Mesenchymal stem cell (in vitro differentiated cells and primary cell): ENCODE measurements around the gene SNPH.
A peak's percentile ranks its signal among the peaks of the same experiment; 100 is the strongest.

Source experiments
- DNase-seq: peaks from one replicate; pipeline ENCODE4 v3.0.0-alpha.2; 2013
- H2AFZ ChIP-seq: one replicate; pipeline ENCODE4 v1.6.1; 2013; ENCODE audit warnings: low read depth, mild to moderate bottlenecking, control low read depth, inconsistent platforms, low read length, moderate library complexity
- H2AK5ac ChIP-seq: 2 replicates; pipeline ENCODE4 v1.6.1; 2013; ENCODE audit warnings: low read length, moderate library complexity, mild to moderate bottlenecking, inconsistent platforms; ENCODE audit not compliant: severe bottlenecking
- H2BK120ac ChIP-seq: one replicate; pipeline ENCODE4 v1.6.1; 2013; ENCODE audit warnings: low read depth, mild to moderate bottlenecking, inconsistent platforms, low read length, moderate library complexity
- H2BK12ac ChIP-seq, 2 experiments: one replicate each; pipeline ENCODE4 v1.6.1; 2013; ENCODE audit warnings: inconsistent platforms in 2 of 2, low read length in 2 of 2, mild to moderate bottlenecking in 2 of 2, moderate library complexity in 2 of 2, control low read depth in 1 of 2
- H2BK15ac ChIP-seq: one replicate; pipeline ENCODE4 v1.6.1; 2013; ENCODE audit warnings: mild to moderate bottlenecking, low read depth, inconsistent platforms; ENCODE audit not compliant: poor library complexity, severe bottlenecking
- H2BK5ac ChIP-seq: 2 replicates; pipeline ENCODE4 v1.6.1; 2013; ENCODE audit warnings: low read depth, mild to moderate bottlenecking, low read length, control low read depth, inconsistent platforms; ENCODE audit not compliant: poor library complexity, severe bottlenecking
- H3K14ac ChIP-seq, 2 experiments: one replicate each; pipeline ENCODE4 v1.6.1; 2013; ENCODE audit warnings: inconsistent platforms in 2 of 2, low read length in 2 of 2, control low read depth in 1 of 2, mild to moderate bottlenecking in 1 of 2, moderate library complexity in 1 of 2
- H3K18ac ChIP-seq, 2 experiments: one replicate each; pipeline ENCODE4 v1.6.1; 2013; ENCODE audit warnings: inconsistent platforms in 2 of 2, low read length in 2 of 2, control low read depth in 1 of 2, low read depth in 1 of 2, mild to moderate bottlenecking in 1 of 2
- H3K23ac ChIP-seq, 2 experiments: one replicate each; pipeline ENCODE4 v1.6.1; 2013; ENCODE audit warnings: inconsistent platforms in 2 of 2, low read length in 2 of 2, mild to moderate bottlenecking in 2 of 2, moderate library complexity in 2 of 2, control low read depth in 1 of 2
- H3K27ac ChIP-seq: 2 replicates; pipeline ENCODE4 v1.5.1; 2013; ENCODE audit warnings: mild to moderate bottlenecking, moderate library complexity, low read length, control low read depth, inconsistent platforms; ENCODE audit not compliant: poor library complexity, severe bottlenecking
- H3K27me3 ChIP-seq, 2 experiments: 2 replicates each; pipeline versions ENCODE4 v1.6.1 to v1.7.0; 2013; ENCODE audit warnings: low read length in 2 of 2, mild to moderate bottlenecking in 2 of 2, moderate library complexity in 2 of 2, control low read depth in 1 of 2, inconsistent platforms in 1 of 2; ENCODE audit not compliant: control insufficient read depth in 1 of 2, insufficient read depth in 1 of 2
- H3K36me3 ChIP-seq, 2 experiments: 2 replicates each; pipeline versions ENCODE4 v1.6.1 to v1.7.0; 2013; ENCODE audit warnings: low read length in 2 of 2, control low read depth in 1 of 2, inconsistent platforms in 1 of 2, low read depth in 1 of 2, mild to moderate bottlenecking in 1 of 2; ENCODE audit not compliant: insufficient read depth in 2 of 2, control insufficient read depth in 1 of 2
- H3K4ac ChIP-seq, 2 experiments: one replicate each; pipeline ENCODE4 v1.6.1; 2013; ENCODE audit warnings: inconsistent platforms in 2 of 2, low read length in 2 of 2, mild to moderate bottlenecking in 2 of 2, moderate library complexity in 2 of 2, control low read depth in 1 of 2, low read depth in 1 of 2
- H3K4me1 ChIP-seq: 2 replicates; pipeline ENCODE4 v1.6.1; 2013; ENCODE audit warnings: low read depth, low read length, control low read depth; ENCODE audit not compliant: control insufficient read depth, insufficient read depth
- H3K4me2 ChIP-seq: 2 replicates; pipeline ENCODE4 v1.6.1; 2013; ENCODE audit warnings: low read length, mild to moderate bottlenecking, inconsistent platforms; ENCODE audit not compliant: poor library complexity, severe bottlenecking
- H3K4me3 ChIP-seq, 2 experiments: 2 replicates each; pipeline versions ENCODE4 v1.5.1 to v1.7.0; 2013; ENCODE audit warnings: low read length in 2 of 2, mild to moderate bottlenecking in 2 of 2, control low read depth in 1 of 2, low read depth in 1 of 2; ENCODE audit not compliant: insufficient read depth in 1 of 2
- H3K79me1 ChIP-seq: replicated peaks from 2 replicates; pipeline ENCODE4 v1.6.1; 2013; ENCODE audit warnings: mild to moderate bottlenecking, control low read depth, low read length, inconsistent platforms; ENCODE audit not compliant: poor library complexity, severe bottlenecking
- H3K9ac ChIP-seq: 2 replicates; pipeline ENCODE4 v1.7.0; 2013; ENCODE audit warnings: mild to moderate bottlenecking, low read length, moderate library complexity
- H3K9me3 ChIP-seq: 2 replicates; pipeline ENCODE4 v1.7.0; 2013; ENCODE audit warnings: mild to moderate bottlenecking, low read length; ENCODE audit not compliant: control insufficient read depth
- H4K8ac ChIP-seq: one replicate; pipeline ENCODE4 v1.6.1; 2013; ENCODE audit warnings: inconsistent platforms, mild to moderate bottlenecking, low read length, moderate library complexity
- H4K91ac ChIP-seq: one replicate; pipeline ENCODE4 v1.6.1; 2013; ENCODE audit warnings: mild to moderate bottlenecking, low read length, inconsistent platforms
- WGBS: methylation state at CpG from one replicate; pipeline ENCODE4 v1.1.7; 2013; ENCODE audit warnings: mixed read lengths; 5-methylcytosine and 5-hydroxymethylcytosine counted together

Gene SNPH

GRCh38 chr20:1278993-1279392, 12.9 kb downstream of the SNPH start:
- H3K9ac ChIP-seq, result no peak overlapping the region
- no peak overlapping the region for H4K8ac ChIP-seq
- no peaks in the 10 kb centered on the region for H3K27me3 ChIP-seq
- no peak overlapping the region for H2BK120ac ChIP-seq
- no peak for DNase-seq
- WGBS, result 100% methylated on average over 2 of the region's 4 CpGs
- no peak overlapping the region for H4K91ac ChIP-seq
- no peak overlapping the region for H2BK15ac ChIP-seq
- H3K14ac ChIP-seq, result no peak overlapping the region
- H3K79me1 ChIP-seq, result peaks cover 43% of the 10 kb centered on the region
- no peak overlapping the region for H2BK5ac ChIP-seq
- H3K9me3 ChIP-seq, result no peaks in the 10 kb centered on the region
- H2BK12ac ChIP-seq, result no peak overlapping the region
- no peak overlapping the region for H3K18ac ChIP-seq
- no peak overlapping the region for H2AK5ac ChIP-seq
- no peak overlapping the region for H3K4me3 ChIP-seq
- H3K4me2 ChIP-seq, result no peak overlapping the region
- H3K36me3 ChIP-seq, result peaks cover 8 to 25% of the 10 kb centered on the region in 2 experiments
- H3K23ac ChIP-seq, result no peak overlapping the region
- H3K4me1 ChIP-seq, result peaks cover 29% of the 10 kb centered on the region
- H3K4ac ChIP-seq, result no peak overlapping the region
- no peak overlapping the region for H3K27ac ChIP-seq
- no peak overlapping the region for H2AFZ ChIP-seq

GRCh38 chr20:1280195-1281102, 14.4 kb downstream of the SNPH start:
- Histone ChIP-seq H3K14ac (no peak overlapping the region), H3K27ac (no peak overlapping the region), H3K4ac (no peak overlapping the region), H4K91ac (no peak overlapping the region), H2AFZ (no peak overlapping the region), H4K8ac (no peak overlapping the region), H2AK5ac (no peak overlapping the region), H2BK5ac (no peak overlapping the region), H3K4me2 (no peak overlapping the region), H3K18ac (peak overlapping the region in 1 of 2 experiments; percentile 42), H3K36me3 (peaks cover 8 to 21% of the 10 kb centered on the region in 2 experiments), H3K4me1 (peaks cover 27% of the 10 kb centered on the region), H2BK120ac (no peak overlapping the region), H2BK12ac (no peak overlapping the region), H3K9me3 (no peaks in the 10 kb centered on the region), H3K9ac (no peak overlapping the region), H2BK15ac (no peak overlapping the region), H3K23ac (no peak overlapping the region), H3K27me3 (no peaks in the 10 kb centered on the region), H3K4me3 (no peak overlapping the region), H3K79me1 (peaks cover 32% of the 10 kb centered on the region)
- WGBS, result 54% methylated on average over 6 of the region's 6 CpGs
- DNase-seq, result peak; percentile 37

GRCh38 chr20:1281279-1282057, 15.4 kb downstream of the SNPH start:
- Histone ChIP-seq H2BK5ac (no peak overlapping the region), H3K18ac (no peak overlapping the region), H3K9me3 (no peaks in the 10 kb centered on the region), H3K23ac (no peak overlapping the region), H2BK12ac (no peak overlapping the region), H3K14ac (no peak overlapping the region), H3K4me3 (no peak overlapping the region), H3K4me2 (no peak overlapping the region), H2AK5ac (no peak overlapping the region), H2BK120ac (no peak overlapping the region), H4K8ac (no peak overlapping the region), H3K9ac (no peak overlapping the region), H3K36me3 (peaks cover 8 to 21% of the 10 kb centered on the region in 2 experiments), H3K27me3 (no peaks in the 10 kb centered on the region), H3K4ac (no peak overlapping the region), H3K4me1 (peaks cover 22% of the 10 kb centered on the region), H3K79me1 (peaks cover 28% of the 10 kb centered on the region), H2AFZ (no peak overlapping the region), H2BK15ac (no peak overlapping the region), H3K27ac (no peak overlapping the region), H4K91ac (no peak overlapping the region)
- no peak for DNase-seq
- 89% methylated on average over 7 of the region's 7 CpGs for WGBS

- H3K9ac ChIP-seq, result no peak overlapping the region
- H3K4me2 ChIP-seq, result no peak overlapping the region
- H3K36me3 ChIP-seq, result peaks cover 8 to 21% of the 10 kb centered on the region in 2 experiments
- peaks cover 14% of the 10 kb centered on the region for H3K4me1 ChIP-seq
- peaks cover 30% of the 10 kb centered on the region for H3K79me1 ChIP-seq
- H2BK5ac ChIP-seq, result no peak overlapping the region
- no peak overlapping the region for H4K8ac ChIP-seq
- no peak overlapping the region for H3K4ac ChIP-seq
- no peak for DNase-seq
- H2AFZ ChIP-seq, result no peak overlapping the region
- H3K23ac ChIP-seq, result no peak overlapping the region
- no peaks in the 10 kb centered on the region for H3K9me3 ChIP-seq
- H3K14ac ChIP-seq, result no peak overlapping the region
- 93% methylated on average over 3 of the region's 3 CpGs for WGBS
- H2BK12ac ChIP-seq, result peak overlapping the region in 1 of 2 experiments; percentile 26
- no peak overlapping the region for H4K91ac ChIP-seq
- H2BK15ac ChIP-seq, result no peak overlapping the region
- no peak overlapping the region for H3K18ac ChIP-seq
- no peaks in the 10 kb centered on the region for H3K27me3 ChIP-seq
- no peak overlapping the region for H2BK120ac ChIP-seq
- H2AK5ac ChIP-seq, result no peak overlapping the region
- no peak overlapping the region for H3K4me3 ChIP-seq
- H3K27ac ChIP-seq, result no peak overlapping the region
These were observed 16.9 kb downstream of the SNPH start for GRCh38 chr20:1282966-1283365.
